Sigmoid colon (tissue), 4 donors: ENCODE measurements around the gene ARHGAP27.
"Not testable (repeated sequence)": the region's sequence is repeated elsewhere in the genome, so short reads cannot be mapped to it uniquely, and the experiment has no call there.

Experiments used
- CTCF ChIP-seq, 4 experiments: fragments of 450-650 bp in 3 of 4; fragments of 200-600 bp in 1 of 4; IDR thresholded peaks; one replicate each; pipeline ENCODE4 v1.5.1; 2016 to 2019; ENCODE audit warnings: antibody characterized with exemption in 4 of 4, mild to moderate bottlenecking in 3 of 4, moderate library complexity in 2 of 4
- EP300 ChIP-seq, 4 donors: sonication (generic); formaldehyde crosslinking; IDR thresholded peaks; one replicate each; pipeline ENCODE4 v1.6.1; 2017; ENCODE audit warnings: antibody characterized with exemption in 4 of 4
- POLR2A ChIP-seq, 2 donors: fragments of 450-650 bp; IDR thresholded peaks; one replicate each; pipeline ENCODE4 v1.6.1; 2016; ENCODE audit warnings: antibody characterized with exemption in 2 of 2, mild to moderate bottlenecking in 2 of 2, moderate library complexity in 2 of 2
- POLR2AphosphoS5 ChIP-seq, 4 donors: sonication (generic); formaldehyde crosslinking; IDR thresholded peaks; one replicate each; pipeline ENCODE4 v1.6.1; 2017; ENCODE audit warnings: antibody characterized with exemption in 4 of 4

GRCh38 chr17:45475436-45475835 is 42.8 kb upstream of the ARHGAP27 start:
- TF ChIP-seq CTCF, POLR2A, POLR2AphosphoS5, EP300 (IDR thresholded peaks at IDR 0.05): not testable (repeated sequence)
